Measurements from ENCODE around the gene PPARG.

The PPARG gene

DNA sequence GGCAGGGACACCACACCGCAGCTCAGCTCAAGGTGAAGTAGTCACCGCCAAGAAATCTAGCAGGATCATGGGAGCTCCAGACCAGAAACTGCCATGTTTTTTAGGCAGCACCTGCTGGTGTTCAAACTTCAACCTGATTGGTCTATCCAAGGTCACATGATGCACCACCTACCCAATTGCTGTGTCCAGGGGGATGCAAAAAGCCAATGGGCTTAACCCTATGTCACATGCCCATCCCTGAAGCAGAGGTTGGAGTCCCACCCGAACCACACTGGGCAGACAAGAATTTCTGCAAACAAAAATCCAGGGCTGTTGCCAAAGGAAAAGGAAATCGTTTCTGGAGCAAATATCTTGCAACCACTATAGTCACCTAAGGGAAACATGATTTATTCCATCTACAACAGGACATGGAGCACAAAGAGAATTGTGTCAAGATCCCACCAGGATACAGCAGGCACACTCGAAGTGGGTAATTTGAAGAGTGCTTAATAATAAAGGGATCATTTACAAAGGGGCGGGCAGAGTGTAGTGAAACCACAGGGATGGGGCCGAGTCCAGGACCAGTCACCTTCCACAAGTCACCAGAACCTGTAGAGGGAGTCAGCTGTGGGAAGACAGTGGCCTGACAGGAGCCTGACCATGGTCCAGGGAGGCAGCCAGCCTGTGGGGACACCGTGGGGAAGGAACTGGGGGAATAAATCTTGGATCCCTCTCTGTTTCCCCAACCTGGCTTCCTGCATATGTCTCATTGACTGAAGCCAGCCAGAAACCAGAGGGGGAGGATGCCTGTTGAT is 161.2 kb downstream of the PPARG start:
- H3K4me1 ChIP-seq (ENCODE audit: control insufficient read depth, low read length): no peaks in the 10 kb centered on the region
- no peaks in the 10 kb centered on the region for H3K9me3 ChIP-seq (ENCODE audit: control insufficient read depth, insufficient read depth, low read length)
- H3K9me2 ChIP-seq (replicated peaks; ENCODE audit: control insufficient read depth, low read length): no peaks in the 10 kb centered on the region
- no peaks in the 10 kb centered on the region for H3K27me3 ChIP-seq (ENCODE audit: control insufficient read depth, low read length)
- H3K79me2 ChIP-seq (ENCODE audit: control insufficient read depth, low read length): no peaks in the 10 kb centered on the region
- no peaks in the 10 kb centered on the region for H4K20me1 ChIP-seq (ENCODE audit: control insufficient read depth, insufficient read depth, low read depth, low read length)
- H3F3A ChIP-seq (ENCODE audit: control insufficient read depth, insufficient read depth): no peaks in the 10 kb centered on the region
- H3K4me3 ChIP-seq (ENCODE audit: low read length): no peak overlapping the region
- TF ChIP-seq EZH2phosphoT487 (IDR thresholded peaks at IDR 0.05; ENCODE audit: borderline replicate concordance, low read length): no peak
- TF ChIP-seq, protein P1, sequence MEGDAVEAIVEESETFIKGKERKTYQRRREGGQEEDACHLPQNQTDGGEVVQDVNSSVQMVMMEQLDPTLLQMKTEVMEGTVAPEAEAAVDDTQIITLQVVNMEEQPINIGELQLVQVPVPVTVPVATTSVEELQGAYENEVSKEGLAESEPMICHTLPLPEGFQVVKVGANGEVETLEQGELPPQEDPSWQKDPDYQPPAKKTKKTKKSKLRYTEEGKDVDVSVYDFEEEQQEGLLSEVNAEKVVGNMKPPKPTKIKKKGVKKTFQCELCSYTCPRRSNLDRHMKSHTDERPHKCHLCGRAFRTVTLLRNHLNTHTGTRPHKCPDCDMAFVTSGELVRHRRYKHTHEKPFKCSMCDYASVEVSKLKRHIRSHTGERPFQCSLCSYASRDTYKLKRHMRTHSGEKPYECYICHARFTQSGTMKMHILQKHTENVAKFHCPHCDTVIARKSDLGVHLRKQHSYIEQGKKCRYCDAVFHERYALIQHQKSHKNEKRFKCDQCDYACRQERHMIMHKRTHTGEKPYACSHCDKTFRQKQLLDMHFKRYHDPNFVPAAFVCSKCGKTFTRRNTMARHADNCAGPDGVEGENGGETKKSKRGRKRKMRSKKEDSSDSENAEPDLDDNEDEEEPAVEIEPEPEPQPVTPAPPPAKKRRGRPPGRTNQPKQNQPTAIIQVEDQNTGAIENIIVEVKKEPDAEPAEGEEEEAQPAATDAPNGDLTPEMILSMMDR (IDR thresholded peaks at IDR 0.05; ENCODE audit: low read depth, low read length, poor library complexity, severe bottlenecking): no peak
- no peak overlapping the region for H3K4me2 ChIP-seq (ENCODE audit: low read length)
- H3K36me3 ChIP-seq (ENCODE audit: control insufficient read depth, low read length): no peaks in the 10 kb centered on the region
- H3K27ac ChIP-seq (ENCODE audit: low read depth, low read length): no peak overlapping the region

DNA sequence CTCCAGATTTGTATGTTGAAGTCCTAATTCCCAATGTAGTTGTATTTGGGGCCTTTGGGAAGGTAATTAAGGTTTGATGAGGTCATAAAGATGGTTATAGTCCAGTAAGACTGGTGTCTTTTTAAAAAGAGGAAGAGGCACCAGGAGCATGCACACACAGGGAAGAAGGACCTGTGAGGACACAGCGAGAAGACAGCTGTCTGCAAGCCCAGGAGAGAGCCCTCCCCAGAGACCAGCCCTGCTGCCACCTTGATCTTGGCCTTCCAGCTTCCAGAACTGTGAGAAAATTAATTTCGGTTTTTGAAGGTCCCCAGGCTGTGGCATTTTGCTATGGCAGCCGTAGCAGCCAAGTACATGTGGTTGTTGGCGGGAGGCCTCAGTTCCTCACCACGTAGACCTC is 162.6 kb downstream of the PPARG start:
- no peak for TF ChIP-seq EZH2phosphoT487 (IDR thresholded peaks at IDR 0.05; ENCODE audit: borderline replicate concordance, low read length)
- TF ChIP-seq, protein P1 (IDR thresholded peaks at IDR 0.05; ENCODE audit: low read depth, low read length, poor library complexity, severe bottlenecking): no peak
- no peaks in the 10 kb centered on the region for H3K9me3 ChIP-seq (ENCODE audit: control insufficient read depth, insufficient read depth, low read length)
- no peak overlapping the region for H3K4me2 ChIP-seq (ENCODE audit: low read length)
- no peaks in the 10 kb centered on the region for H3K9me2 ChIP-seq (replicated peaks; ENCODE audit: control insufficient read depth, low read length)
- no peaks in the 10 kb centered on the region for H3K27me3 ChIP-seq (ENCODE audit: control insufficient read depth, low read length)
- no peak overlapping the region for H3K4me3 ChIP-seq (ENCODE audit: low read length)
- H3K36me3 ChIP-seq (ENCODE audit: control insufficient read depth, low read length): no peaks in the 10 kb centered on the region
- H3K4me1 ChIP-seq (ENCODE audit: control insufficient read depth, low read length): no peaks in the 10 kb centered on the region
- H3K27ac ChIP-seq (ENCODE audit: low read depth, low read length): no peak overlapping the region
- no peaks in the 10 kb centered on the region for H4K20me1 ChIP-seq (ENCODE audit: control insufficient read depth, insufficient read depth, low read depth, low read length)
- no peaks in the 10 kb centered on the region for H3K79me2 ChIP-seq (ENCODE audit: control insufficient read depth, low read length)
- H3F3A ChIP-seq (ENCODE audit: control insufficient read depth, insufficient read depth): no peaks in the 10 kb centered on the region

DNA sequence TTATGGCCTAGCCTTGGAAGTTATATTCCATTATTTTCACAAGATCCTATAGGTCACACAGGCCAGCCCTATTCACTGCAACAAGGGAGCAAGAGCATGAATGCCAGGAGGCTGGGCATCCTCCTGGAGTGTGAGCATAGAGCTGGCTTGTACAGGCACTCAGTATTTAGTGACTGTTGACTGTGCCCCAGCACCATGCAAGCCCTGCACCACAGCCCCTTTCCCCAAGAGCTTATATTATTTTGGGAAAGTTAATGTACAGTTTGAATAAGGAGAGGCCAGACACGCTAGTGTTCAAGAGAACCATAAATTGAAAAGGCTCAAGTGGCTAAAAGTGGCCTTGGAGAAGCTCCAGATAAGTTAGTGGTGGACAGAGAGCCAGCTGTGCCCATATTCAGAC is 163.1 kb downstream of the PPARG start:
- Histone ChIP-seq H3K4me2 (ENCODE audit: low read length) (no peak overlapping the region), H3K9me2 (replicated peaks; ENCODE audit: control insufficient read depth, low read length) (no peaks in the 10 kb centered on the region), H3K9me3 (ENCODE audit: control insufficient read depth, insufficient read depth, low read length) (no peaks in the 10 kb centered on the region), H3K36me3 (ENCODE audit: control insufficient read depth, low read length) (no peaks in the 10 kb centered on the region), H3K79me2 (ENCODE audit: control insufficient read depth, low read length) (no peaks in the 10 kb centered on the region), H3K4me1 (ENCODE audit: control insufficient read depth, low read length) (no peaks in the 10 kb centered on the region), H3K27me3 (ENCODE audit: control insufficient read depth, low read length) (no peaks in the 10 kb centered on the region), H3K4me3 (ENCODE audit: low read length) (no peak overlapping the region), H3F3A (ENCODE audit: control insufficient read depth, insufficient read depth) (no peaks in the 10 kb centered on the region), H4K20me1 (ENCODE audit: control insufficient read depth, insufficient read depth, low read depth, low read length) (no peaks in the 10 kb centered on the region), H3K27ac (ENCODE audit: low read depth, low read length) (no peak overlapping the region)
- TF ChIP-seq, protein P1 (IDR thresholded peaks at IDR 0.05; ENCODE audit: low read depth, low read length, poor library complexity, severe bottlenecking): no peak
- TF ChIP-seq EZH2phosphoT487 (IDR thresholded peaks at IDR 0.05; ENCODE audit: borderline replicate concordance, low read length): no peak

Measured in DOHH2 (cell line).